ENCODE results near the gene TNFRSF6B.

Gene TNFRSF6B

GRCh38 chr20:63682384-63683139 is 13.9 kb upstream of the TNFRSF6B start:
- DNase-seq (ENCODE audit: low read depth in 2 of 2, low spot score in 1 of 2), result no peak

- DNase-seq (ENCODE audit: low read depth in 2 of 2, low spot score in 1 of 2), result no peak
Observed at GRCh38 chr20:63685269-63686026, 11.0 kb upstream of the TNFRSF6B start.

- DNase-seq (ENCODE audit: low read depth in 2 of 2, low spot score in 1 of 2), result no peak
Observed at GRCh38 chr20:63686094-63686491, 10.4 kb upstream of the TNFRSF6B start.

- DNase-seq (ENCODE audit: low read depth in 2 of 2, low spot score in 1 of 2), result peak; percentile 20 to 26
Observed at GRCh38 chr20:63686492-63687321, 9.7 kb upstream of the TNFRSF6B start.

GRCh38 chr20:63687419-63688178 is 8.9 kb upstream of the TNFRSF6B start:
- DNase-seq (ENCODE audit: low read depth in 2 of 2, low spot score in 1 of 2), result no peak

GRCh38 chr20:63688228-63689045 is 8.0 kb upstream of the TNFRSF6B start:
- DNase-seq (ENCODE audit: low read depth in 2 of 2, low spot score in 1 of 2), result no peak

GRCh38 chr20:63689046-63690002 is 7.1 kb upstream of the TNFRSF6B start:
- DNase-seq (ENCODE audit: low read depth in 2 of 2, low spot score in 1 of 2), result no peak

GRCh38 chr20:63690003-63690897 is 6.2 kb upstream of the TNFRSF6B start:
- DNase-seq (ENCODE audit: low read depth in 2 of 2, low spot score in 1 of 2), result no peak

GRCh38 chr20:63690898-63691710 is 5.3 kb upstream of the TNFRSF6B start:
- no peak for DNase-seq (ENCODE audit: low read depth in 2 of 2, low spot score in 1 of 2)

GRCh38 chr20:63691711-63692435 is 4.6 kb upstream of the TNFRSF6B start:
- no peak for DNase-seq (ENCODE audit: low read depth in 2 of 2, low spot score in 1 of 2)

- no peak for DNase-seq (ENCODE audit: low read depth in 2 of 2, low spot score in 1 of 2)
Observed at GRCh38 chr20:63692436-63693082, 3.9 kb upstream of the TNFRSF6B start.

GRCh38 chr20:63693083-63693732 is 3.2 kb upstream of the TNFRSF6B start:
- no peak for DNase-seq (ENCODE audit: low read depth in 2 of 2, low spot score in 1 of 2)

GRCh38 chr20:63693733-63694583 is 2.5 kb upstream of the TNFRSF6B start:
- no peak for DNase-seq (ENCODE audit: low read depth in 2 of 2, low spot score in 1 of 2)

Measured in stimulated activated CD8-positive, alpha-beta memory T cell treated with anti-CD3 and anti-CD28 coated beads, Interleukin-4, amount 100 ng/mL, for 4 hours (primary cell).